Parathyroid adenoma (tissue), 2 donors: ENCODE data around the gene RNU5B-1.

Source experiments
- H2AFZ ChIP-seq: fragments of 300-600 bp; sonication (generic); one replicate; pipeline ENCODE4 v1.7.0; 2017; ENCODE audit warnings: antibody characterized with exemption, mild to moderate bottlenecking
- H3K27ac ChIP-seq: fragments of 300-600 bp; sonication (generic); one replicate; pipeline ENCODE4 v1.7.0; 2017
- H3K27me3 ChIP-seq: fragments of 300-600 bp; sonication (generic); one replicate; pipeline ENCODE4 v1.7.0; 2017; ENCODE audit warnings: low read length; ENCODE audit not compliant: control insufficient read depth, insufficient read depth
- H3K36me3 ChIP-seq: fragments of 300-600 bp; sonication (generic); one replicate; pipeline ENCODE4 v1.7.0; 2017; ENCODE audit warnings: low read length; ENCODE audit not compliant: control insufficient read depth, insufficient read depth
- H3K4me1 ChIP-seq: fragments of 300-600 bp; sonication (generic); one replicate; pipeline ENCODE4 v1.7.0; 2017; ENCODE audit warnings: control low read depth
- H3K4me2 ChIP-seq: fragments of 300-600 bp; sonication (generic); one replicate; pipeline ENCODE4 v1.7.0; 2017; ENCODE audit warnings: low read length
- H3K4me3 ChIP-seq: fragments of 300-600 bp; sonication (generic); one replicate; pipeline ENCODE4 v1.7.0; 2017; ENCODE audit warnings: low read depth, low read length
- H3K79me2 ChIP-seq: fragments of 300-600 bp; sonication (generic); one replicate; pipeline ENCODE4 v1.7.0; 2017; ENCODE audit warnings: control low read depth
- H3K9ac ChIP-seq: fragments of 300-600 bp; sonication (generic); one replicate; pipeline ENCODE4 v1.7.0; 2017; ENCODE audit warnings: mild to moderate bottlenecking
- H3K9me3 ChIP-seq: fragments of 300-600 bp; sonication (generic); one replicate; pipeline ENCODE4 v1.7.0; 2017; ENCODE audit warnings: low read length; ENCODE audit not compliant: control insufficient read depth
- CTCF ChIP-seq: fragments of 300-600 bp; sonication (generic); IDR thresholded peaks from one replicate; pipeline ENCODE4 v1.7.0; 2017; ENCODE audit warnings: antibody characterized with exemption, mild to moderate bottlenecking
- donor health status: primary hyperparathyroidism.

Gene RNU5B-1

GRCh38 chr15:65309882-65310418, 5.5 kb downstream of the RNU5B-1 start:
- TF ChIP-seq CTCF, result no peak
- Histone ChIP-seq H3K79me2 (no peaks in the 10 kb centered on the region), H3K4me1 (no peaks in the 10 kb centered on the region), H3K27me3 (no peaks in the 10 kb centered on the region), H3K9ac (no peak overlapping the region), H3K9me3 (no peaks in the 10 kb centered on the region), H3K4me3 (no peak overlapping the region), H3K27ac (no peak overlapping the region), H3K36me3 (no peaks in the 10 kb centered on the region), H2AFZ (no peak overlapping the region), H3K4me2 (no peak overlapping the region)

DNA sequence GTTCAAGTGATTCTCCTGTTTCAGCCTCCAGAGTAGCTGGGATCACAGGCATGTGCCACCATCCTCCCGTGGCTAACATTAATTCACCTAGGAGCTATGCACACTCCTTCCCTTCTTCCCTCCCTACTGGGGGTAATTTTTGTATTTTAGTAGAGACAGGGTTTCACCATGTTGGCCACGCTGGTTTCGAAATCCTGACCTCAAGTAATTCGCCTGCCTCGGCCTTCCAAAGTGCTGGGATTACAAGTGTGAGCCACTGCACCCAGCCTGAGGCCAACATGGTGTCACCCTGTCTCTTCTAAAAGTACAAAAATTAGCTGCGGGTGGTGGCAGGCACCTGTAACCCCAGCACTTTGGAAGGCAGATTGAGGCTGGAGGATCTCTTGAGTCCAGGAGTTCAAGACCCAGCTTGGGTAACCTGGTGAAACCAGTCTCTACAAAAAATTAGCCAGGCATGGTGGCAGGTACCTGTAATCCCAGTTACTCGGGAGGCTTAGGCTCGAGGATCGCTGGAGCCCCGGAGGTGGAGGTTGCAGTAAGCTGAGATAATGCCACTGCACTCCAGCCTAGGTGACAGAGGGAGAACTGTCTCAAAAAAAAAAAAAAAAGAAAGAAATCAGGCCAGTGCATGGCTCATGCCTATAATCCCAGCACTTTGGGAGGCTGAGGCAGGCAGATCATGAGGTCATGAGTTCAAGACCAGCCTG, 6.1 kb downstream of the RNU5B-1 start:
- no peaks in the 10 kb centered on the region for H3K79me2 ChIP-seq

DNA sequence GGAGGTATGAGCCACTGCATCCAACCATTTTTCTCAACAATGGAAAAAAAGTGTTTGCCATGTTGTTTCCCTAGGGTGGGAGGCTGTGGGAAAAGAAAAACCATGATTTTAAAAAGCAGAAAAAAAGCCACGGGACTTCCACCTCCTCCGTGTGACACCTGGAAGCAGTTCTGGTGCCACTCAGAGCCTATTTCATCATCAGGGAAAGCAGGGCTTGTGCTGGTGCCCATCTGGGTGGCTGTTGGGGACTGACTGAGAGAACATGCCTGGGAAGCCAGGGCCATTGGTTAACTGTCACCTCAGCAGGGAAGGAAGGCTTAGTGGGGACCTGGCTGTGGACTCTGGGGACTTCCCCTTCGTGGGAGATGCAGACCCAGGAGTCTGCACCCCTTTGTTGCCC, 7.3 kb downstream of the RNU5B-1 start:
- Histone ChIP-seq H3K79me2 (no peaks in the 10 kb centered on the region), H3K27ac (no peak overlapping the region), H3K36me3 (no peaks in the 10 kb centered on the region), H3K4me3 (no peak overlapping the region), H3K9ac (no peak overlapping the region), H3K9me3 (no peaks in the 10 kb centered on the region), H2AFZ (no peak overlapping the region), H3K27me3 (no peaks in the 10 kb centered on the region), H3K4me1 (no peaks in the 10 kb centered on the region), H3K4me2 (no peak overlapping the region)
- no peak for TF ChIP-seq CTCF

More for the DNA sequence above, 6.1 kb downstream of the RNU5B-1 start:
- H3K4me3 ChIP-seq, result no peak overlapping the region
- no peaks in the 10 kb centered on the region for H3K36me3 ChIP-seq
- no peak overlapping the region for H3K4me2 ChIP-seq
- no peaks in the 10 kb centered on the region for H3K4me1 ChIP-seq
- no peaks in the 10 kb centered on the region for H3K9me3 ChIP-seq
- no peak for TF ChIP-seq CTCF
- H3K27me3 ChIP-seq, result no peaks in the 10 kb centered on the region
- H3K27ac ChIP-seq, result no peak overlapping the region
- H2AFZ ChIP-seq, result no peak overlapping the region
- H3K9ac ChIP-seq, result no peak overlapping the region

DNA sequence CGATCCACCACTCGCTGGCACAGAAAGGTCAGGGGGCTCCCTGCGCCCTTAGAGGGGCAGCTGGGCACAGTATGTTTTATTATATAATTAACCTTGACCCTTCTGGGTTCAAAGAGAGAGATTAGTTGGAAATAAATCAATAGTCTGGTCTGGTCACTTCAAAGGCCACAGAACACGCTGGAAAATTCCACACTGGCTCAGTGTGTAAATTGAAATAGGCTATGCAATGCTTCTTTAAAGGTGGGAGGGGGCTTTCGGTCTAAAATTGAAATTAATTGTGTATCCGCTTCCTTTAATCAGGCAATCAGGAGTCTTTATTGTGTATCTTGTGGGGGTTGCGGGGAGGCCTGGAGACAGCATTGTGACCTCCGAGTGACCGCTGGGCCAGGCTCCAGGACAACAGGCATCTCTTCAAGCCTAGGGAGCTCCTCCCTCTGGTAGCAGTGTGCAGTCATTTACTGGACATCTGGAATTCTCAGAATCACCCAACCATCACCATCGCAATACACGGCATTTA, 8.0 kb downstream of the RNU5B-1 start:
- no peaks in the 10 kb centered on the region for H3K36me3 ChIP-seq
- no peak overlapping the region for H3K27ac ChIP-seq
- no peak overlapping the region for H2AFZ ChIP-seq
- H3K27me3 ChIP-seq, result no peaks in the 10 kb centered on the region
- H3K4me2 ChIP-seq, result no peak overlapping the region
- H3K79me2 ChIP-seq, result no peaks in the 10 kb centered on the region
- H3K4me3 ChIP-seq, result no peak overlapping the region
- no peak overlapping the region for H3K9ac ChIP-seq
- TF ChIP-seq CTCF, result no peak
- no peaks in the 10 kb centered on the region for H3K9me3 ChIP-seq
- no peaks in the 10 kb centered on the region for H3K4me1 ChIP-seq
